Subcutaneous abdominal adipose tissue (tissue), 5 donors: ENCODE measurements around the gene RIMS4.

Source experiments
- H3K27ac ChIP-seq: one replicate; pipeline ENCODE4 v1.7.0; 2013; ENCODE audit warnings: low read depth, mild to moderate bottlenecking, inconsistent platforms, low read length, moderate library complexity
- H3K27me3 ChIP-seq, 5 donors: one replicate each; pipeline ENCODE4 v1.7.0; 2013; ENCODE audit warnings: low read length in 5 of 5, inconsistent platforms in 1 of 5; ENCODE audit not compliant: control insufficient read depth in 5 of 5, insufficient read depth in 4 of 5
- H3K36me3 ChIP-seq, 5 donors: one replicate each; pipeline ENCODE4 v1.7.0; 2013; ENCODE audit warnings: low read length in 5 of 5; ENCODE audit not compliant: control insufficient read depth in 5 of 5, insufficient read depth in 5 of 5
- H3K4me1 ChIP-seq, 5 donors: one replicate each; pipeline ENCODE4 v1.7.0; 2013; ENCODE audit warnings: low read length in 5 of 5, mild to moderate bottlenecking in 3 of 5, moderate library complexity in 1 of 5; ENCODE audit not compliant: control insufficient read depth in 5 of 5, insufficient read depth in 5 of 5
- H3K4me3 ChIP-seq, 5 donors: one replicate each; pipeline ENCODE4 v1.7.0; 2013; ENCODE audit warnings: low read length in 5 of 5, low read depth in 1 of 5
- H3K9ac ChIP-seq, 5 donors: one replicate each; pipeline ENCODE4 v1.7.0; 2013; ENCODE audit warnings: low read length in 5 of 5, mild to moderate bottlenecking in 4 of 5, moderate library complexity in 3 of 5
- H3K9me3 ChIP-seq, 5 donors: one replicate each; pipeline ENCODE4 v1.7.0; 2013; ENCODE audit warnings: low read length in 5 of 5; ENCODE audit not compliant: control insufficient read depth in 5 of 5
- donor health status: healthy.
- donor health status: healthy.
- donor health status: healthy.
- donor health status: healthy.
- donor health status: healthy.

The RIMS4 gene

DNA sequence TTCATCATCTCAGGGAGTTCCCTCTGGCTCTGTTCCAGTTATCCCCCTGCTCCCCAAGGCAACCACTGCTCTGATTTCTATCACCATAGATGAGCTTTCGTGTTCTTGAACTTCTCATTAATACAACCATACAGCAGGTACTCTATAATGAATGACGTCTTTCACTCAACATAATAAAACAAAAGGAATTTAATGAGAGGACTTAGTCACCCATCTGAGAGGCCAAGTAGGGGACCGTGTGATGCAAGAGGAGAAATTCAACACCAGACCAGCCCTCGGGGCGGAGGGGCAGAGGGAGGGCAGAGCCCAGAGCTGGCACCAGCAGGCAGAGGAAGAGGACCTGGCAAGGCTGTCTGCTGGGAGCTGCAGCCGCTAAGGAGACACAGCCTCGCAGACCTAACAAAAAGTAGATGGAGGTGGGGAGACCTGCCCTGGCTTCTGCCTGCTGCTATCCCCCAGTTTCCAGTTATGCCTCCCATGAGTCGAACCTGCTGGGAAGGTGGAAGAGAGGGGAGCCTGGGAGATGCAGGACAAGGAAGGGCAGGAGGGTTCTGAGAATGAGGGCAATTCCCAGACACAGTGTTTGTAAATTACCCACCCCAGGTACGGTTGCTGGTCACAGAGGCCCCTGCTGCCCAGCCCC, 81.4 kb downstream of the RIMS4 start:
- Histone ChIP-seq H3K36me3 (peaks cover 0 to 8% (median 4%) of the 10 kb centered on the region in 5 donors), H3K27ac (peak overlapping the region; percentile 24), H3K4me3 (no peak overlapping the region), H3K9ac (no peak overlapping the region), H3K9me3 (no peaks in the 10 kb centered on the region), H3K4me1 (peaks cover 0 to 34% (median 26%) of the 10 kb centered on the region in 5 donors), H3K27me3 (peaks cover 0 to 3% (median 0%) of the 10 kb centered on the region in 5 donors)

- Histone ChIP-seq H3K4me1 (peaks cover 0 to 30% (median 23%) of the 10 kb centered on the region in 5 donors), H3K4me3 (no peak overlapping the region), H3K9ac (no peak overlapping the region), H3K27ac (no peak overlapping the region), H3K9me3 (no peaks in the 10 kb centered on the region), H3K27me3 (peaks cover 0 to 3% (median 0%) of the 10 kb centered on the region in 5 donors), H3K36me3 (peaks cover 0 to 10% (median 7%) of the 10 kb centered on the region in 5 donors)
These were observed 82.7 kb downstream of the RIMS4 start for GRCh38 chr20:44727651-44728050.

GRCh38 chr20:44727039-44727438, 83.3 kb downstream of the RIMS4 start:
- Histone ChIP-seq H3K9ac (no peak overlapping the region), H3K4me1 (peaks cover 0 to 30% (median 23%) of the 10 kb centered on the region in 5 donors), H3K4me3 (no peak overlapping the region), H3K27me3 (peaks cover 0 to 3% (median 0%) of the 10 kb centered on the region in 5 donors), H3K36me3 (peaks cover 0 to 10% (median 7%) of the 10 kb centered on the region in 5 donors), H3K27ac (no peak overlapping the region), H3K9me3 (no peaks in the 10 kb centered on the region)

GRCh38 chr20:44725837-44726236, 84.5 kb downstream of the RIMS4 start:
- Histone ChIP-seq H3K4me3 (no peak overlapping the region), H3K9me3 (no peaks in the 10 kb centered on the region), H3K27ac (no peak overlapping the region), H3K36me3 (peaks cover 0 to 10% (median 7%) of the 10 kb centered on the region in 5 donors), H3K4me1 (peaks cover 0 to 31% (median 26%) of the 10 kb centered on the region in 5 donors), H3K9ac (no peak overlapping the region), H3K27me3 (peaks cover 0 to 3% (median 0%) of the 10 kb centered on the region in 5 donors)

DNA sequence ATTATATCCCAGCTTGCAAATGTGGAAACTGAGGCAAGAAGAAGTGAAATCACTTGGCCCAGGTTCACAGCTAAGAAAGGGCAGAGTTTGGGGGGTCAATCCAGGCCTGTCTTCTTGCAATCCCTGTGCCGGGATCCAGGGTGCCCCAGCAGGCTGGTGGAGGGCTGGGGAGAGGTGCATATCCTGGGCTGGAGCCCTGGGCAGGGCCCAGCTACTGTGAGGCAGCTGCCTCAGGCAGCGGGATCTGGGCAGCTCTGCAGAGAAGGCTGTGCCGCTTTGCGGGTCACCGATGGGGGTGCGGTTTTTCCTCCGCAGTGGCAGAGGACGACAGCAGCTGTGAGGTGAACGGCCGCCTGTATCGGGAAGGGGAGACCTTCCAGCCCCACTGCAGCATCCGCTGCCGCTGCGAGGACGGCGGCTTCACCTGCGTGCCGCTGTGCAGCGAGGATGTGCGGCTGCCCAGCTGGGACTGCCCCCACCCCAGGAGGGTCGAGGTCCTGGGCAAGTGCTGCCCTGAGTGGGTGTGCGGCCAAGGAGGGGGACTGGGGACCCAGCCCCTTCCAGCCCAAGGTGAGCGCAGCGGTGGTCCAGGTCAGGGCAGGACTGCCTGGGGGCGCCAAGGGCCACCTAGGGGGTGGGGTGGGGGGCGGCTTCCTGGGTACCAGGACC, 85.8 kb downstream of the RIMS4 start:
- Histone ChIP-seq H3K4me3 (no peak overlapping the region), H3K36me3 (peaks cover 0 to 10% (median 7%) of the 10 kb centered on the region in 5 donors), H3K4me1 (peaks cover 0 to 33% (median 28%) of the 10 kb centered on the region in 5 donors), H3K9ac (no peak overlapping the region), H3K27me3 (peaks cover 0 to 3% (median 0%) of the 10 kb centered on the region in 5 donors), H3K9me3 (no peaks in the 10 kb centered on the region), H3K27ac (no peak overlapping the region)

GRCh38 chr20:44723798-44724362, 86.5 kb downstream of the RIMS4 start:
- peaks cover 0 to 10% (median 7%) of the 10 kb centered on the region in 5 donors for H3K36me3 ChIP-seq
- H3K9ac ChIP-seq, result peak overlapping the region in 1 of 5 donors; percentile 48
- H3K27me3 ChIP-seq, result peaks cover 0 to 3% (median 0%) of the 10 kb centered on the region in 5 donors
- no peak overlapping the region for H3K4me3 ChIP-seq
- peaks cover 0 to 32% (median 26%) of the 10 kb centered on the region in 5 donors for H3K4me1 ChIP-seq
- H3K27ac ChIP-seq, result no peak overlapping the region
- H3K9me3 ChIP-seq, result no peaks in the 10 kb centered on the region

DNA sequence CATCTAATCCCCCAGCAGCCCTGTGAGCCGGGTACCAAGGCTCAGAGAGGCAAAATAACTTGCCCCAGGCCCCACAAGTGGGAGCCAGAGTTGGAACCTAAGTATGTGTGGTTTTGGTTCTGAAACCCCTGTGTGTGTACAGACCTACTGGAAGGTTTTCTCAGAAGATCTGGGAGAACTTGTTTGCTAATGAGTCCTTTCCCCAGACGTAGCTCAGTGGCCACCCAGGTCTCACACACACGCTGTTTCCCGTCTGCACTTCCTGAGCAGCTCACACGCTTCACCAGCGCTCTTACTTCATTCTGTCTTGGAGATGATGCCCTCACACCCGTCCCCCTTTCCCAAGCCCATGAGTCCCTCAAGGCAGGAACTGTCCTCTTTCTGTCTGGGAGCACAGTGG, 87.0 kb downstream of the RIMS4 start:
- H3K27ac ChIP-seq, result no peak overlapping the region
- peaks cover 0 to 32% (median 24%) of the 10 kb centered on the region in 5 donors for H3K4me1 ChIP-seq
- peaks cover 0 to 3% (median 0%) of the 10 kb centered on the region in 5 donors for H3K27me3 ChIP-seq
- peak overlapping the region in 1 of 5 donors; percentile 48 for H3K9ac ChIP-seq
- no peak overlapping the region for H3K4me3 ChIP-seq
- H3K36me3 ChIP-seq, result peaks cover 0 to 10% (median 7%) of the 10 kb centered on the region in 5 donors
- no peaks in the 10 kb centered on the region for H3K9me3 ChIP-seq

DNA sequence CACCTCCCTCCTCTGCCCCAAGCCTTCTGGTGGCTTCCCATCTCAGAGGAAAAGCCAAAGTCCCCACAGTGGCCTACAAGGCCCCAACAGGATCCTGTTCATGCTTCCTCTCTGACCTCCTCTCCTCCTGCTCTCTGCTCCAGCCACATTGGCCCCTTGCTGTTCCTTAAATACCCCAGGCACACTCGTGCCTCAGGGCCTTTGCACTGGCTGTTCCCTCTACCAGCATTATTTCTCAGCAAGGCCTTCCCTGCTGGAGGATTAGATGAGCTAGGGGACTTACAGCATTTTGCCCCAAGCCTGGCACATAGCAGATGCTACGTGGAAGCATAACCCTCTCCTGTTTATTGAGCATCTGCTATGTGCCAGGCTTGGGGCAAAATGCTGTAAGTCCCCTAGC, 87.4 kb downstream of the RIMS4 start:
- H3K27me3 ChIP-seq, result peaks cover 0 to 3% (median 0%) of the 10 kb centered on the region in 5 donors
- H3K4me1 ChIP-seq, result peaks cover 0 to 33% (median 28%) of the 10 kb centered on the region in 5 donors
- no peak overlapping the region for H3K9ac ChIP-seq
- no peak overlapping the region for H3K27ac ChIP-seq
- H3K36me3 ChIP-seq, result peaks cover 0 to 10% (median 7%) of the 10 kb centered on the region in 5 donors
- H3K9me3 ChIP-seq, result no peaks in the 10 kb centered on the region
- H3K4me3 ChIP-seq, result no peak overlapping the region

GRCh38 chr20:44721785-44722054, 88.6 kb downstream of the RIMS4 start:
- peaks cover 0 to 3% (median 0%) of the 10 kb centered on the region in 5 donors for H3K27me3 ChIP-seq
- peaks cover 0 to 7% (median 4%) of the 10 kb centered on the region in 5 donors for H3K36me3 ChIP-seq
- no peak overlapping the region for H3K27ac ChIP-seq
- H3K9ac ChIP-seq, result no peak overlapping the region
- H3K9me3 ChIP-seq, result no peaks in the 10 kb centered on the region
- peaks cover 0 to 39% (median 32%) of the 10 kb centered on the region in 5 donors for H3K4me1 ChIP-seq
- H3K4me3 ChIP-seq, result no peak overlapping the region
